GM23338 (cell line): ENCODE data around the gene C1orf174.

Source experiments
- CTCF ChIP-seq, 2 experiments: fragments of 200-600 bp in 1 of 2; sonication (generic) in 1 of 2; conservative IDR thresholded peaks; 2 replicates each; pipeline versions ENCODE4 v1.5.1 to v1.6.1; 2016 to 2017; ENCODE audit warnings: antibody characterized with exemption in 2 of 2, low read depth in 2 of 2, mild to moderate bottlenecking in 2 of 2, moderate library complexity in 1 of 2
- JUNB ChIP-seq: IDR thresholded peaks from one replicate; pipeline ENCODE4 v1.6.1; 2016; ENCODE audit warnings: antibody characterized with exemption; ENCODE audit not compliant: unreplicated experiment

GRCh38 chr1:3948344-3948743, 48.3 kb upstream of the C1orf174 start:
- TF ChIP-seq JUNB (no peak), CTCF (conservative IDR thresholded peaks at IDR 0.05; ENCODE audit: low read depth in 2 of 2) (no peak)
